GM18951 (cell line): ENCODE measurements around the gene CHD6.

Experiments used
- POLR2A ChIP-seq: IDR thresholded peaks from 4 replicates; pipeline ENCODE4 v1.6.1; 2011; ENCODE audit warnings: mild to moderate bottlenecking; ENCODE audit not compliant: insufficient read length, insufficient read depth; ENCODE audit errors: extremely low read depth
- in situ Hi-C: fragments of 300-500 bp; cut with MboI; formaldehyde crosslinking; loops from one replicate; pipeline ENCODE4 v1.12.0; 2022; ENCODE audit warnings: low sequenced_read_pairs, mixed read lengths, inconsistent platforms; ENCODE audit not compliant: unreplicated experiment

Gene CHD6

DNA sequence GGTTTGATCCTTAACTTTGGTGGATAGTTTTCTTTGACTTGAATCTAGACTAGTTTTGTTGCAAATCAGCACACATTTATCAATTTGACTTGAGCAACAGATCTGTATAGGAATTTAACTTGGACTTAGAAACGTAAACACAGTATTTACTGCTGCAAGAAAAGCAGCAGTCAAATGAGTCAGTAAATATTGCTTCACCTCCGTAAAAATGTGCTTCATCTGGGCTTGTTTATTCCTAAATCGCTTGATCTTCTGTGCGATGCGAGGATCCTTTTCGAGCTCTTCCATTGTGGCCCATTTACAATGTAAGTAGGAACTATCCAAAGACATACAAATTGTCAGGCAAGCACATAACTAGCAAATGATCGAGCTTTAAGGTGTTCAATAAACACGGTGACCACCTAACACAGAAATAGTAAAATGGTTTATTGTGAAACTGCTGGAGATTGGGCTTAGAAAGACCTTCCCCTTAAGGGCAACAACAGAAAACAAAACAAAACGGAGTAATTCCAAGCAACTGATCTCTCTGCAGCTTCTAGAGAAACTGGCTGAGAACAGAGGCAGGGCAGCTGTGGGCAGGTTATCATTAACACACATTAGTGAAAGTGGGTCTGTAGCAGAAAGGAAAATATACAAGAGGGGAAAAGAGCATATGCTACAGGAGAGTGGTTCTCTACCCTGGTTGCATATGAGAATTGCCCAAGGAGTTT is 120.8 kb downstream of the CHD6 start:
- TF ChIP-seq POLR2A = no peak
- in situ Hi-C loops = no loop called here

GRCh38 chr20:41494451-41494850 is 123.7 kb downstream of the CHD6 start:
- in situ Hi-C loops = no loop called here
- TF ChIP-seq POLR2A = no peak

GRCh38 chr20:41483553-41483930 is 134.6 kb downstream of the CHD6 start:
- TF ChIP-seq POLR2A = no peak
- in situ Hi-C loops = no loop called here

DNA sequence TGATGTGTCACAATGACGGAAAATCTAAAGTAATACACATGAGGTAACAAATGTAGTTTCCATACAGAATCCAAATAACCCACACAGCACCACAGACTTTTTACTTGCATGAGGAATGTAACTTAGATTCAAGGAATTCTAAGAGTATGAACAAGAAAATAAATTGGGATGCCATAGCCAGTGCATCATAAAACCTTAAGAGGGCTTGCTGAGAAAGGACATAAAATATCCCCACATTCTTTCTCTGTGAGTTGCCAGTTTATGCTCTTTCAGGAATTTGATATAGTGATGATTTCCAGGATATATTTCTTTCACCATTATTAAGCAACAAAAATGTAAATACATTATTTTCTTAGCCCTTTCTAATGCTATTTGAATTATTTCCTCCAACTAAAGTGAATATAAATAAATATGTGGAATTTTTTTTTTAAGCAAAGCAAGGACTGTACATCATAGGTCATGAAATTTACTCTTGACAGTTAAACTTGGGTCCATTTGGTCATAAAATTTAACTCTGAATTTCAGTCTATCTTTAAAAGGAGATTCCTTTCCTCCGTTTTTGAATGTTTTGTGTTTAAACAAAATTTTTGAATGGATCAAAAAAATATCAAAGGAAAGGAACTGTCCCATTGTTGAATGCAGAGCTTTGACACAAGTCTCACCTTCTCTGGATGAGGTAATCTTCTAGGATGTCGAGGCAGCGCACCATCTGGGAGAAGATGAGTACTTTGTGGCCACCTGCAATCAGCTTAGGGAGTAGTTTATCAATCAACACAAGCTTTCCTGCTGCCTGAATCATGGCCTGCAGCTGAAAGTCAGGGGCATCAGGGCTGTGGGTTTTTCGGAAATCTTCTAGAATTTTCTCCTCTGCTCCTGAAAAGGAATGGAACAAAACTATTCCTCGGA is 135.3 kb downstream of the CHD6 start:
- in situ Hi-C loops = no loop called here
- TF ChIP-seq POLR2A = no peak

DNA sequence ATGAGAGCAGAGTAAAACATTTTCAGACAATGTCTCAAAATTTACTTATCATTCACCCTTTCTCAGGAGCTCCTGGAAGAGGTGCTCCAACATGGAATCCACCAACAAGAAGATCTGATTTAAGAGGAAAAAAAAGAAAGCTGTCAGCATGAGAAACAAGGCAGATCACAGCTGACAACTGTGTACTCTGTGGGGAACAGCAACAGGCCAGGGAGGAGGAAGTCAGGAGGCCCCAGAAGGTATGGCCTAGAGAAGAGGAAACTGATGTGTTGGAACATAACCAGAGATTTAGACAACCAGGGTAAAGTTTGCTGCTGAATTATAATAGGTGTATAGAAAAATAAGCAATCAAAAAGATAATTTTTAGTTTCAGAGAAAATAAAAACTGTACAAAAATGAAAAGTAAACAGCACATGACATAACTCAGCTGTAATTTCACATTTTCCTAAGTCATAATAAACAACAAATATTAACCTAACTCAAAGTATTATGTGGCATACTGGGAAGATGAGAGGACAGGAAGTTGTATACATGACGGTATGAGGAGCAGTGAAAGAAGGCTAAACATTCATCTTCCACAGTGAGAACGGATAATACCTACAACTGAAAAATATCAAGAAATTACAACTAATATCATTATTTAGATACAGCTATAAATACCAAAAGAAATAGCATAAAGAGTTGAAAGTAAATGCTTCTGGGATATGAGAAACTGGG is 138.0 kb downstream of the CHD6 start:
- no peak for TF ChIP-seq POLR2A
- in situ Hi-C loops = no loop called here

DNA sequence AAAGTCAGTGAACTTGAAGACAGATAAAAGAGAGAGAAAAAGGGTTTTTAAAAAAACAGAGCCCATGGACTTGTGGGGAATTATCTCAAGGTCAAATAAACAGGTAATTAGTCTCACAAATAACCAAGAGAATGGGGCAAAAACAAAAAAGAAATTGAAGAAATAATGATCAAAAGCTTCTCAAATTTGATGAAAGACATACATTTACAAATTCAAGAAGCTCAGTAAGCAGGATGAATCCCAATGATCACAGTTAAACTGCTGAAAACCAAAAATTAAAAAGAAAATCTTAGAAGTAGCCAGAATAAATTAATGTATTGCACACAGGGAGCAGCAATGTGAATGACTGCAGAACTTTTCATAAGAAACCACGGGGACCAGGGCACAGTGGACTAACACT is 139.1 kb downstream of the CHD6 start:
- in situ Hi-C loops = no loop called here

DNA sequence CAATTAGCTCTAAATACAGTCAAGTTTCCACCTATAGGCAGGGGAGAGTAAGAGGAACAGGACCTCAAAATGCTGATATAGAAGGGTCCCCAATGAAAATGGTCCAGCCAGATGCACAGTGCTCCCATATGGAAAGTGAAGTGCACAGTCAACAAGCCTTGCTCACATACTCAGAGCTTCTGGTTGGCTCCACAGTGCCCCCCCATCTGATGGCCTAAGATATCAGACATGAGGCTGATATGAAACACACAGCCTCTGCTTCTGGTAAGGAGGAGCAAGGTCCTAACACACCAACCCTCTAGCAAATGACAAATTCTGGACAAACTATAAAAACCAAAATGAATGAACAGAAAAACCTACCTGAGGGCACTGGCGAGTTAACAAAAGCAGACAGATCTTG is 140.2 kb downstream of the CHD6 start:
- in situ Hi-C loops = no loop called here
- no peak for TF ChIP-seq POLR2A

More for the DNA sequence above, 139.1 kb downstream of the CHD6 start:
- no peak for TF ChIP-seq POLR2A

- no peak for TF ChIP-seq POLR2A
- in situ Hi-C loops = no loop called here
These were observed 141.7 kb downstream of the CHD6 start for GRCh38 chr20:41476446-41476845.

DNA sequence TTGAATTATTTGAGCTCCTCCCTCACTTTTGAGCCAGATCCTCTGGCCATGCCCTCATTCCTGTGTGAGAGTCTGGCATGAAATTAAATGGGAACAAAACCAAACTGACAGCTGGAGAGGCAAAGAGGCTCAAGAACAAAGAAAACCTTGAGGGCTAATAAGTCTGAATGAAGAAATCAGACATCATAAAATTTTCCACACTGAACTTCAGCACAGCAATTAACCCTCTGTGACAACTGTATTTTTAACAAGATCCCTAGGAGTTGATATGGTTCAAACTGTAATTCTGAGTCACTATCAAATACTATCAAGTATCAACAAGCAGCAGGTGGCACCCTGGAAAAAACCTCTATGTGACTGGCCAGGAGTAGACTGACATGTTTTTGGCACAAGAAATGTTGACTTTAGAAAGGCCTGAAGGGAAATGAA is 142.2 kb downstream of the CHD6 start:
- in situ Hi-C loops = no loop called here
- TF ChIP-seq POLR2A = no peak

GRCh38 chr20:41475503-41475902 is 142.7 kb downstream of the CHD6 start:
- TF ChIP-seq POLR2A = no peak
- in situ Hi-C loops = no loop called here

GRCh38 chr20:41470362-41471095 is 147.6 kb downstream of the CHD6 start:
- in situ Hi-C loops = no loop called here
- TF ChIP-seq POLR2A = no peak

GRCh38 chr20:41469868-41470267 is 148.3 kb downstream of the CHD6 start:
- TF ChIP-seq POLR2A = no peak
- in situ Hi-C loops = no loop called here
